Common myeloid progenitor, CD34-positive (primary cell): Measurements from ENCODE around the gene MET.
"Not testable (repeated sequence)": the region's sequence is repeated elsewhere in the genome, so short reads cannot be mapped to it uniquely, and the experiment has no call there.

Experiments used
- CTCF ChIA-PET: fragments of 350-600 bp; sonication (Branson Sonifier 250); formaldehyde crosslinking; loops from one replicate; lab custom pipeline; 2021; ENCODE audit warnings: antibody characterized with exemption; lab: Charles Lee
- POLR2A ChIA-PET: fragments of 350-600 bp; sonication (Branson Sonifier 250); formaldehyde crosslinking; loops from one replicate; lab custom pipeline; 2021; ENCODE audit warnings: antibody characterized with exemption; lab: Charles Lee
- DNase-seq, 3 donors: peaks; one replicate each; pipeline versions ENCODE4 v3.0.0 to v3.0.0-alpha.2; 2013
- H3K27ac ChIP-seq, 2 experiments: 1 replicate in 1 of 2; 2 replicates in 1 of 2; pipeline ENCODE4 v1.7.0; 2013; ENCODE audit warnings: inconsistent platforms in 2 of 2, low read length in 2 of 2, mild to moderate bottlenecking in 2 of 2, low read depth in 1 of 2, moderate library complexity in 1 of 2; ENCODE audit not compliant: severe bottlenecking in 2 of 2, insufficient read depth in 1 of 2, poor library complexity in 1 of 2
- H3K27me3 ChIP-seq, 5 experiments: replicated peaks in 2 of 5; 1 replicate in 3 of 5; 2 replicates in 2 of 5; pipeline versions ENCODE4 v1.6.1 to v1.7.0; 2013; ENCODE audit warnings: low read length in 4 of 5, mild to moderate bottlenecking in 2 of 5, moderate library complexity in 2 of 5, inconsistent platforms in 1 of 5; ENCODE audit not compliant: insufficient read depth in 5 of 5, control insufficient read depth in 4 of 5
- H3K36me3 ChIP-seq, 4 experiments: 1 replicate in 2 of 4; 2 replicates in 2 of 4; pipeline versions ENCODE4 v1.6.1 to v1.7.0; 2013; ENCODE audit warnings: low read length in 3 of 4, control low read depth in 1 of 4, mild to moderate bottlenecking in 1 of 4; ENCODE audit not compliant: control insufficient read depth in 4 of 4, insufficient read depth in 4 of 4
- H3K4me1 ChIP-seq, 4 experiments: 1 replicate in 3 of 4; 2 replicates in 1 of 4; pipeline versions ENCODE4 v1.6.1 to v1.7.1; 2013; ENCODE audit warnings: low read length in 3 of 4, mild to moderate bottlenecking in 3 of 4, control low read depth in 1 of 4, inconsistent platforms in 1 of 4, moderate library complexity in 1 of 4; ENCODE audit not compliant: control insufficient read depth in 4 of 4, insufficient read depth in 4 of 4; ENCODE audit errors: control extremely low read depth in 1 of 4
- H3K4me3 ChIP-seq, 7 experiments: 1 replicate in 4 of 7; 2 replicates in 3 of 7; pipeline versions ENCODE4 v1.5.1 to v1.7.0; 2013; ENCODE audit warnings: mild to moderate bottlenecking in 7 of 7, low read length in 6 of 7, moderate library complexity in 6 of 7, inconsistent platforms in 2 of 7, low read depth in 2 of 7, control low read depth in 1 of 7; ENCODE audit not compliant: insufficient read depth in 4 of 7, control insufficient read depth in 1 of 7; ENCODE audit errors: extremely low read depth in 1 of 7
- H3K9me3 ChIP-seq, 5 experiments: 1 replicate in 4 of 5; 2 replicates in 1 of 5; pipeline versions ENCODE4 v1.6.1 to v1.7.1; 2013; ENCODE audit warnings: low read length in 4 of 5, mild to moderate bottlenecking in 2 of 5, inconsistent platforms in 1 of 5, low read depth in 1 of 5, moderate library complexity in 1 of 5; ENCODE audit not compliant: control insufficient read depth in 4 of 5, insufficient read depth in 2 of 5; ENCODE audit errors: control extremely low read depth in 1 of 5
- WGBS: methylation state at CpG from one replicate; pipeline ENCODE4 v1.1.5; 2013; ENCODE audit not compliant: insufficient coverage; 5-methylcytosine and 5-hydroxymethylcytosine counted together

MET gene

GRCh38 chr7:116759642-116760041 is 87.6 kb downstream of the MET start:
- H3K36me3 ChIP-seq, POLR2A ChIA-PET, DNase-seq, H3K4me3 ChIP-seq, H3K27me3 ChIP-seq, H3K27ac ChIP-seq, H3K4me1 ChIP-seq, H3K9me3 ChIP-seq: not testable (repeated sequence)
- CTCF ChIA-PET: interaction anchor here (0.6 kb wide), 1 partner anchor 592 kb away, joined by 3 read pairs; no protein-coding TSS in a partner anchor
- 97% methylated on average over 5 of the region's 5 CpGs for WGBS

- no peak for DNase-seq
- WGBS: 88% methylated on average over 1 of the region's 1 CpG
- Histone ChIP-seq H3K9me3 (no peaks in the 10 kb centered on the region), H3K36me3 (no peaks in the 10 kb centered on the region), H3K27me3 (no peaks in the 10 kb centered on the region), H3K4me1 (no peaks in the 10 kb centered on the region), H3K4me3 (no peak overlapping the region), H3K27ac (no peak overlapping the region)
- ChIA-PET POLR2A (no interaction called here), CTCF (interaction anchor here (1.3 to 1.4 kb wide), 2 partner anchors 13 to 27 kb away, joined by 3 read pairs; no protein-coding TSS in a partner anchor)
Measured at GRCh38 chr7:116762971-116763370, 91.0 kb downstream of the MET start.

- H3K27me3 ChIP-seq: no peaks in the 10 kb centered on the region
- no peak overlapping the region for H3K27ac ChIP-seq
- DNase-seq: no peak
- no peaks in the 10 kb centered on the region for H3K36me3 ChIP-seq
- no peak overlapping the region for H3K4me3 ChIP-seq
- WGBS: no CpG with 5 or more reads among the region's 1 CpG
- ChIA-PET POLR2A (no interaction called here), CTCF (interaction anchor here (1.0 to 1.4 kb wide), 3 partner anchors 13 to 26 kb away, joined by 3 read pairs; no protein-coding TSS in a partner anchor)
- no peaks in the 10 kb centered on the region for H3K9me3 ChIP-seq
- H3K4me1 ChIP-seq: no peaks in the 10 kb centered on the region
Measured at GRCh38 chr7:116763647-116764046, 91.7 kb downstream of the MET start.

DNA sequence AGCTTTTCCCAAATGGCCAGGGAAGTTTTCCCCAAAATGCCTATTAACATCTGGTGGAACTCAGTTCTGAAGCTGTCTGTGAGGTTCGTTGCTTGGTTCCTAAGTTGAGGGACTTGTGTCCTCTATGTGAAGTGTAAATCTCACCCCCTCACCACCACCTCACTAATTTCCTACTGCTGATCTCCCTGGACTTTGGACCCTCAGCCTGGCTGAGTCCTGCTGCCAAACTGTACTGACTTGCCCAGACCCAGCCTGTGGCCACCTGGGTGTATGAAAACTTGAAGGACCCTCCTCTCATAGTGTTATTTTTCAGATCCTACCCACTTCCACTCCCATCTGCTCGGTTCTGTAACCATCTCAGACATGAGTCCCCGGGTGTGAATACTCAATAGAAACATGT is 94.9 kb downstream of the MET start:
- ChIA-PET CTCF (no interaction called here), POLR2A (no interaction called here)
- Histone ChIP-seq H3K4me3 (no peak overlapping the region), H3K27ac (no peak overlapping the region), H3K9me3 (no peaks in the 10 kb centered on the region), H3K36me3 (no peaks in the 10 kb centered on the region), H3K27me3 (no peaks in the 10 kb centered on the region), H3K4me1 (no peaks in the 10 kb centered on the region)
- no CpG with 5 or more reads among the region's 3 CpGs for WGBS
- DNase-seq: no peak

GRCh38 chr7:116769546-116769945 is 97.5 kb downstream of the MET start:
- H3K27me3 ChIP-seq: no peaks in the 10 kb centered on the region
- no peak for DNase-seq
- H3K36me3 ChIP-seq: no peaks in the 10 kb centered on the region
- H3K9me3 ChIP-seq: no peaks in the 10 kb centered on the region
- CTCF ChIA-PET: no interaction called here
- WGBS: 100% methylated on average over 2 of the region's 3 CpGs
- no peaks in the 10 kb centered on the region for H3K4me1 ChIP-seq
- no peak overlapping the region for H3K27ac ChIP-seq
- POLR2A ChIA-PET: no interaction called here
- H3K4me3 ChIP-seq: no peak overlapping the region

- no peaks in the 10 kb centered on the region for H3K36me3 ChIP-seq
- no peak overlapping the region for H3K27ac ChIP-seq
- WGBS: 100% methylated on average over 1 of the region's 1 CpG
- no peak for DNase-seq
- H3K4me1 ChIP-seq: no peaks in the 10 kb centered on the region
- H3K4me3 ChIP-seq: no peak overlapping the region
- ChIA-PET CTCF (interaction anchor here (1.1 kb wide), 1 partner anchor 10 kb away, joined by 3 read pairs; no protein-coding TSS in a partner anchor), POLR2A (no interaction called here)
- no peaks in the 10 kb centered on the region for H3K9me3 ChIP-seq
- H3K27me3 ChIP-seq: no peaks in the 10 kb centered on the region
Measured at GRCh38 chr7:116770941-116771340, 98.9 kb downstream of the MET start.

- H3K4me3 ChIP-seq: no peak overlapping the region
- 100% methylated on average over 5 of the region's 7 CpGs for WGBS
- no peaks in the 10 kb centered on the region for H3K9me3 ChIP-seq
- H3K27ac ChIP-seq: no peak overlapping the region
- ChIA-PET CTCF (interaction anchor here (1.1 kb wide), 1 partner anchor 9 kb away, joined by 3 read pairs; no protein-coding TSS in a partner anchor), POLR2A (no interaction called here)
- H3K27me3 ChIP-seq: no peaks in the 10 kb centered on the region
- H3K4me1 ChIP-seq: no peaks in the 10 kb centered on the region
- no peaks in the 10 kb centered on the region for H3K36me3 ChIP-seq
- DNase-seq: no peak
Measured at GRCh38 chr7:116771640-116772039, 99.6 kb downstream of the MET start.
